H1 (cell line): Measurements from ENCODE around the gene COL2A1. TPM values are rescaled to one million over a fixed set of nuclear protein-coding genes. Genes with fewer than 3 reads are reported as not detected.

Experiments
- CTCF ChIA-PET: fragments of 300-600 bp; sonication (Branson Sonifier 250); formaldehyde crosslinking; loops from one replicate; lab custom pipeline; 2021; ENCODE audit not compliant: partially characterized antibody; lab: Charles Lee
- POLR2A ChIA-PET: fragments of 300-600 bp; sonication (Branson Sonifier 250); formaldehyde crosslinking; loops from one replicate; lab custom pipeline; 2021; ENCODE audit warnings: inconsistent platforms; ENCODE audit not compliant: partially characterized antibody; lab: Charles Lee
- DNase-seq, 2 experiments: peaks; one replicate each; pipeline versions ENCODE4 v3.0.0 to v3.0.0-alpha.2; 2010 to 2022; ENCODE audit warnings: low spot score in 2 of 2, low read depth in 1 of 2, mixed read lengths in 1 of 2
- FAIRE-seq: peaks from 2 replicates; lab custom pipeline; 2011; peaks lifted over from hg19 to GRCh38; lab: Jason Lieb, UNC
- H2AFZ ChIP-seq: 2 replicates; pipeline ENCODE4 v1.8.1; 2012; ENCODE audit warnings: low read length, inconsistent platforms
- H2AK5ac ChIP-seq: 2 replicates; pipeline ENCODE4 v1.6.1; 2013; ENCODE audit warnings: low read depth, low read length
- H2BK120ac ChIP-seq: replicated peaks from 2 replicates; pipeline ENCODE3; 2013; ENCODE audit warnings: low read depth, low read length, inconsistent platforms
- H2BK12ac ChIP-seq: 2 replicates; pipeline ENCODE4 v1.6.1; 2013; ENCODE audit warnings: low read depth, low read length
- H2BK15ac ChIP-seq: 2 replicates; pipeline ENCODE4 v1.6.1; 2013; ENCODE audit warnings: low read length
- H2BK20ac ChIP-seq: 2 replicates; pipeline ENCODE4 v1.6.1; 2013; ENCODE audit warnings: low read length
- H2BK5ac ChIP-seq: 2 replicates; pipeline ENCODE4 v1.6.1; 2013; ENCODE audit warnings: low read depth, low read length
- H3K14ac ChIP-seq: 2 replicates; pipeline ENCODE4 v1.6.1; 2013; ENCODE audit warnings: inconsistent platforms; ENCODE audit not compliant: insufficient read length
- H3K18ac ChIP-seq: 2 replicates; pipeline ENCODE4 v1.6.1; 2013; ENCODE audit warnings: low read length; ENCODE audit errors: extremely low read depth
- H3K23ac ChIP-seq: 2 replicates; pipeline ENCODE4 v1.6.1; 2013; ENCODE audit warnings: inconsistent platforms; ENCODE audit not compliant: insufficient read length
- H3K23me2 ChIP-seq: 2 replicates; pipeline ENCODE4 v1.6.1; 2013; ENCODE audit warnings: low read depth, low read length
- H3K27ac ChIP-seq: 2 replicates; pipeline ENCODE4 v1.6.1; 2011; ENCODE audit warnings: low read depth, low read length, inconsistent platforms
- H3K27me3 ChIP-seq, 4 experiments: replicated peaks in 1 of 4; 1 replicate in 1 of 4; 2 replicates in 3 of 4; pipeline versions ENCODE4 v1.6.1 to v1.8.1; 2011 to 2013; ENCODE audit warnings: low read length in 3 of 4, mild to moderate bottlenecking in 3 of 4, inconsistent platforms in 2 of 4, mixed read lengths in 2 of 4, moderate library complexity in 1 of 4; ENCODE audit not compliant: control insufficient read depth in 3 of 4, insufficient read depth in 3 of 4; ENCODE audit errors: extremely low read depth in 1 of 4
- H3K36me3 ChIP-seq, 4 experiments: 2 replicates each; pipeline versions ENCODE4 v1.6.1 to v1.8.1; 2011 to 2013; ENCODE audit warnings: mild to moderate bottlenecking in 4 of 4, low read length in 3 of 4, moderate library complexity in 2 of 4, control low read depth in 1 of 4, inconsistent platforms in 1 of 4; ENCODE audit not compliant: insufficient read depth in 4 of 4, control insufficient read depth in 2 of 4
- H3K4ac ChIP-seq: replicated peaks from 2 replicates; pipeline ENCODE3; 2013; ENCODE audit warnings: low read length, low read depth, mixed read lengths, inconsistent platforms; ENCODE audit not compliant: insufficient read length
- H3K4me1 ChIP-seq, 4 experiments: replicated peaks in 1 of 4; 1 replicate in 1 of 4; 2 replicates in 3 of 4; pipeline versions ENCODE4 v1.6.1 to v1.8.1; 2011 to 2013; ENCODE audit warnings: low read length in 3 of 4, inconsistent platforms in 2 of 4, mixed read lengths in 1 of 4; ENCODE audit not compliant: insufficient read depth in 4 of 4, control insufficient read depth in 3 of 4
- H3K4me2 ChIP-seq, 2 experiments: 2 replicates each; pipeline versions ENCODE4 v1.6.1 to v1.8.1; 2011 to 2013; ENCODE audit warnings: low read depth in 2 of 2, low read length in 2 of 2, control low read depth in 1 of 2, inconsistent platforms in 1 of 2, mild to moderate bottlenecking in 1 of 2; ENCODE audit not compliant: insufficient read depth in 1 of 2
- H3K4me3 ChIP-seq, 4 experiments: fragments of 200-600, 300-600 bp in 1 of 4; sonication (generic), shearing (Covaris generic), sonication (Bioruptor Twin) in 1 of 4; 2 replicates each; pipeline versions ENCODE4 v1.5.1 to v1.8.1; 2011 to 2016; ENCODE audit warnings: low read length in 4 of 4, low read depth in 3 of 4, control low read depth in 2 of 4, inconsistent platforms in 2 of 4, mild to moderate bottlenecking in 2 of 4, mixed read lengths in 1 of 4, moderate library complexity in 1 of 4; ENCODE audit not compliant: insufficient read depth in 2 of 4; ENCODE audit errors: extremely low read depth in 1 of 4
- H3K56ac ChIP-seq: replicated peaks from 2 replicates; pipeline ENCODE3; 2013; ENCODE audit warnings: low read depth, mild to moderate bottlenecking, mixed read lengths, low read length, inconsistent platforms; ENCODE audit not compliant: insufficient read length
- H3K79me1 ChIP-seq: 2 replicates; pipeline ENCODE4 v1.6.1; 2013; ENCODE audit warnings: low read depth, low read length, control low read depth
- H3K79me2 ChIP-seq, 2 experiments: 2 replicates each; pipeline versions ENCODE4 v1.6.1 to v1.8.1; 2012 to 2013; ENCODE audit warnings: low read length in 2 of 2, mild to moderate bottlenecking in 2 of 2, inconsistent platforms in 1 of 2; ENCODE audit not compliant: insufficient read depth in 2 of 2, control insufficient read depth in 1 of 2
- H3K9ac ChIP-seq, 4 experiments: replicated peaks in 1 of 4; 1 replicate in 1 of 4; 2 replicates in 3 of 4; pipeline versions ENCODE4 v1.6.1 to v1.8.1; 2011 to 2013; ENCODE audit warnings: low read depth in 3 of 4, low read length in 3 of 4, control low read depth in 2 of 4, mild to moderate bottlenecking in 2 of 4, moderate library complexity in 2 of 4, inconsistent platforms in 1 of 4; ENCODE audit errors: extremely low read depth in 1 of 4
- H3K9me3 ChIP-seq, 2 experiments: 2 replicates each; pipeline versions ENCODE4 v1.6.1 to v1.8.1; 2012 to 2013; ENCODE audit warnings: mild to moderate bottlenecking in 2 of 2, moderate library complexity in 2 of 2, control low read depth in 1 of 2, inconsistent platforms in 1 of 2, low read depth in 1 of 2, low read length in 1 of 2, mixed read lengths in 1 of 2; ENCODE audit not compliant: insufficient read depth in 2 of 2
- H4K20me1 ChIP-seq, 2 experiments: replicated peaks in 1 of 2; 2 replicates each; pipeline versions ENCODE3 to v1.8.1; 2011 to 2013; ENCODE audit warnings: inconsistent platforms in 2 of 2, low read length in 2 of 2, mild to moderate bottlenecking in 1 of 2; ENCODE audit not compliant: insufficient read depth in 2 of 2, control insufficient read depth in 1 of 2
- H4K5ac ChIP-seq: 2 replicates; pipeline ENCODE4 v1.6.1; 2013; ENCODE audit warnings: low read length, low read depth, mixed read lengths, inconsistent platforms; ENCODE audit not compliant: insufficient read length
- H4K8ac ChIP-seq: 2 replicates; pipeline ENCODE4 v1.8.0; 2013; ENCODE audit warnings: mild to moderate bottlenecking, moderate library complexity, low read length, inconsistent platforms; ENCODE audit not compliant: insufficient read depth; ENCODE audit errors: extremely low read depth
- H4K91ac ChIP-seq: replicated peaks from 2 replicates; pipeline ENCODE3; 2013; ENCODE audit warnings: low read length, mixed read lengths, inconsistent platforms; ENCODE audit not compliant: insufficient read length
- ASH2L ChIP-seq: fragments of 200-600, 300-600 bp; sonication (generic); IDR thresholded peaks from one replicate; pipeline ENCODE4 v1.7.1; 2017; ENCODE audit warnings: low read length
- ATF3 ChIP-seq: IDR thresholded peaks from 2 replicates; pipeline ENCODE4 v1.6.1; 2011; ENCODE audit warnings: low read depth, mild to moderate bottlenecking, low read length; ENCODE audit not compliant: insufficient read depth
- BACH1 ChIP-seq: IDR thresholded peaks from 2 replicates; pipeline ENCODE4 v1.6.1; 2012; ENCODE audit warnings: low read length, improper control_type of control experiment
- CBX5 ChIP-seq: fragments of 300-800, 300-1000 bp; sonication (generic); IDR thresholded peaks from 2 replicates; pipeline ENCODE4 v1.7.1; 2016; ENCODE audit warnings: antibody characterized with exemption, low read length, low read depth
- E2F6 ChIP-seq: IDR thresholded peaks from 2 replicates; pipeline ENCODE4 v1.6.1; 2012; ENCODE audit warnings: inconsistent platforms
- FOSL1 ChIP-seq: IDR thresholded peaks from 2 replicates; pipeline ENCODE4 v1.6.1; 2011; ENCODE audit warnings: mild to moderate bottlenecking, low read depth, low read length, moderate library complexity; ENCODE audit not compliant: insufficient read depth
- PHF8 ChIP-seq: fragments of 200-600 bp; sonication (generic); conservative IDR thresholded peaks from 2 replicates; pipeline ENCODE4 v1.7.1; 2012; ENCODE audit warnings: low read depth, mild to moderate bottlenecking, inconsistent platforms, low read length, moderate library complexity
- RBBP5 ChIP-seq: IDR thresholded peaks from 2 replicates; pipeline ENCODE4 v1.7.1; 2012; ENCODE audit warnings: low read depth, mild to moderate bottlenecking, inconsistent platforms, low read length, moderate library complexity, borderline replicate concordance
- WGBS, 2 experiments: shearing (Covaris generic) in 1 of 2; methylation state at CpG; one replicate each; pipeline versions ENCODE4 v1.1.6 to v1.1.7; 2013 to 2015; ENCODE audit warnings: low lambda C conversion rate in 2 of 2, mixed read lengths in 2 of 2, inconsistent platforms in 1 of 2, low coverage in 1 of 2, missing lambda C conversion rate in 1 of 2; ENCODE audit not compliant: insufficient replicate concordance in 2 of 2, insufficient coverage in 1 of 2, insufficient read length in 1 of 2; ENCODE audit errors: extremely low coverage in 1 of 2, missing lambda C conversion rate in 1 of 2; 5-methylcytosine and 5-hydroxymethylcytosine counted together
- polyA plus RNA-seq, 7 experiments: library from polyadenylated mRNA; depleted of rRNA in 3 of 7; stranded (reverse) in 5 of 7; unstranded in 2 of 7; fragments of >200 nt in 5 of 7; fragments of 200-250 nt in 2 of 7; gene quantifications; 1 replicate in 5 of 7; 2 replicates in 1 of 7; 4 replicates in 1 of 7; pipeline versions ENCODE4 v1.2.1 to v1.2.3, GENCODE V29; 2011 to 2013; ENCODE audit warnings: missing spikeins in 2 of 7, mixed read lengths in 2 of 7
- total RNA-seq: library from RNA; stranded (reverse); fragmentation: NEBNext Ultra II Directional; extraction: Animal tissue kit (Norgen Biotek cat#: 25700); gene quantifications from 2 replicates; pipeline ENCODE4 v1.2.1, GENCODE V29; 2021
- TF ChIP-seq, protein P1 (sequence below): IDR thresholded peaks from 2 replicates; pipeline ENCODE4 v1.6.1; 2011; ENCODE audit warnings: low read length, improper control_type of control experiment

The COL2A1 gene
- total and polyA plus RNA-seq, 2 of the 8 experiments (the other 6 are each of a cell fraction or from before 2014, with no cell fraction given): 4.2 to 14.6 TPM

- no peak overlapping the region for H3K27ac ChIP-seq
- no peak overlapping the region for H3K56ac ChIP-seq
- no peak overlapping the region for H4K91ac ChIP-seq
- H2BK5ac ChIP-seq: no peak overlapping the region
- no peak overlapping the region for H3K4ac ChIP-seq
- no peak for DNase-seq
- H4K5ac ChIP-seq: no peak overlapping the region
- peaks cover 0 to 2% of the 10 kb centered on the region in 2 experiments for H4K20me1 ChIP-seq
- no peak overlapping the region for H2BK120ac ChIP-seq
- no peak overlapping the region for H4K8ac ChIP-seq
- no peak for TF ChIP-seq RBBP5
- TF ChIP-seq, protein P1, sequence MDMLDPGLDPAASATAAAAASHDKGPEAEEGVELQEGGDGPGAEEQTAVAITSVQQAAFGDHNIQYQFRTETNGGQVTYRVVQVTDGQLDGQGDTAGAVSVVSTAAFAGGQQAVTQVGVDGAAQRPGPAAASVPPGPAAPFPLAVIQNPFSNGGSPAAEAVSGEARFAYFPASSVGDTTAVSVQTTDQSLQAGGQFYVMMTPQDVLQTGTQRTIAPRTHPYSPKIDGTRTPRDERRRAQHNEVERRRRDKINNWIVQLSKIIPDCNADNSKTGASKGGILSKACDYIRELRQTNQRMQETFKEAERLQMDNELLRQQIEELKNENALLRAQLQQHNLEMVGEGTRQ: no peak
- TF ChIP-seq E2F6: no peak
- no peak for TF ChIP-seq BACH1
- no peak for TF ChIP-seq FOSL1
- TF ChIP-seq ATF3: no peak
- TF ChIP-seq PHF8: no peak
- no peak for TF ChIP-seq CBX5
- no peak for TF ChIP-seq ASH2L
- 0 out of 2 replicates have a peak overlapping the region, but pooled peaks have one; percentile 46 for H2BK12ac ChIP-seq
- ChIA-PET CTCF (interaction anchor here (1.2 to 2.3 kb wide), 13 partner anchors 8 to 228 kb away, joined by 3 to 11 read pairs (median 5); partner anchors contain the start of gene TMEM106C), POLR2A (interaction anchor here (1.3 to 2.2 kb wide), 3 partner anchors 8 to 134 kb away, joined by 3 to 7 read pairs (median 4); no protein-coding TSS in a partner anchor)
- no peaks in the 10 kb centered on the region for H3K79me1 ChIP-seq
- H3K18ac ChIP-seq: no peak overlapping the region
- no peak overlapping the region for H2AFZ ChIP-seq
- H3K23ac ChIP-seq: no peak overlapping the region
- no peak overlapping the region for H2BK20ac ChIP-seq
- no peak overlapping the region for H2BK15ac ChIP-seq
- peaks cover 0 to 7% (median 3%) of the 10 kb centered on the region in 4 experiments; a peak in 5 of 7 replicates for H3K4me1 ChIP-seq
- no peaks in the 10 kb centered on the region for H3K36me3 ChIP-seq
- H3K9ac ChIP-seq: no peak overlapping the region
- no peak overlapping the region for H2AK5ac ChIP-seq
- no peak overlapping the region for H3K4me2 ChIP-seq
- 73% methylated on average over 4 of the region's 4 CpGs; no CpG with 5 or more reads in 1 of the 2 experiments for WGBS, 2 experiments
- H3K14ac ChIP-seq: no peak overlapping the region
- H3K23me2 ChIP-seq: no peaks in the 10 kb centered on the region
- H3K79me2 ChIP-seq: no peaks in the 10 kb centered on the region
- no peak for FAIRE-seq
- H3K4me3 ChIP-seq: no peak overlapping the region
- peaks cover 40 to 88% (median 80%) of the 10 kb centered on the region in 4 experiments for H3K27me3 ChIP-seq
- no peaks in the 10 kb centered on the region for H3K9me3 ChIP-seq
These were observed 25.9 kb upstream of the COL2A1 start for GRCh38 chr12:48030173-48030650.
